HG03135 (cell line): ENCODE measurements around the gene SEC14L5.

Experiments used
- ATAC-seq: cut with Tn5 transposase; IDR thresholded peaks from one replicate; pipeline ENCODE4 v1.9.1; 2021; ENCODE audit warnings: mild to moderate bottlenecking, moderate library complexity; ENCODE audit not compliant: unreplicated experiment

SEC14L5 gene

DNA sequence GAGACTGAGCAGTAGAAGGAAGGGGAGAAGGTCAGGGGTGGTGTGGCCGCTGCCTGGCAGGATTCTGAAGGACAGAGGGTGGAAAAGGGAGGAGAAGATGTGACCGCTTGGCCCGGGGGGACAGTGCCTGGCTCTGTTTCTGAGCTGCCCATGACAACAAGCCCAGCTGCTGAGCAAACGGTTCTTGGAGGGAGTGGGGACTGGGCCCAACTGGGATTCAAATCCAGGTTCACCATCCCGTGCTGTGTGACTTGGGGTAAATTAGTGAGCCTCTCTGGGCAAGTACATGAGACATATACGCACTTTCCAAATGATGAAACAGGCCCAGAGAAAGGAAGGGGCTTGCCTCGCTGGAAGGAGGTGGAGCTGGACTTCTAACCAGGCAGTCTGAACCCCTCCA, 23.3 kb downstream of the SEC14L5 start:
- no peak for ATAC-seq

DNA sequence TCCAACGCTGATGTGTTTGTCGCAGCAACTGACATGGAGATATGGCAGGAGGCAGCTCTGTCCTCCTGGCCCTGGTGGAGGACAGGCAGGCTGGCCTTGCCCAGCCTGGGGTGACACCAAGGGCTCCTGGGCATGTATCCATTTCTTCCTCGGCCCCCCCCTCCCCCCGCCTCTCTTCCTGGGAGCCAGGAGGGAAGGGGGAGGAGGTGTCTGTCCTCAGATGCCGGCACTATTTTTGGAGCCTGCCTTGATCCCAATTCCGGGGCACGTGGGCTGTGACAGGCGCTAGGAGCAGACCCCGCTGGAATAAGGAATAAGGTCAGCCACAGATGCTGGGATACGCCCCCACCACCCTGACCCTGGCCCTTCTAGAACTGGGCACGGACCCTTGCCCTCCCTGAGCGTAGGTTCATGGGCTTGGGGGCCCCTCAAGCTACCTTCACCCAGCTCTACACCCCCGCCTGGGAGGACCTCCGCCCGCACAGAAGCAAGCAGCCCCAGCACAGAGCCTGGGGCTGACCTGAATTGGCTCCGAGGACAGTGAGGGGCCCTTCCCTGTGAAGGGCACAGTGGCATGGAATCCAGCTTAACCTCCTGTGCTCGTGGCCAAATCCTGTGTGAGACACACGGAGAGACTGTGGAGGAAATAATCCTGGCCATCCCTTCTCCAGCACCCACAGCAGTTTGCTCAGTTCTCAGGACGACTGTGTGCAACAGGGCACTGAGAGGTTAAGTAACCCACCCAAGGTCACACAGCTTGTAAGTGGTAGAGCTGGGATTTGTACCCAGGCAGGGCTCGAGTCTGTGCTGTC, 24.1 kb downstream of the SEC14L5 start:
- ATAC-seq: no peak

- no peak for ATAC-seq
These were observed 26.3 kb downstream of the SEC14L5 start for GRCh38 chr16:4984174-4984990.

GRCh38 chr16:4987250-4987579, 29.1 kb downstream of the SEC14L5 start:
- ATAC-seq: no peak

DNA sequence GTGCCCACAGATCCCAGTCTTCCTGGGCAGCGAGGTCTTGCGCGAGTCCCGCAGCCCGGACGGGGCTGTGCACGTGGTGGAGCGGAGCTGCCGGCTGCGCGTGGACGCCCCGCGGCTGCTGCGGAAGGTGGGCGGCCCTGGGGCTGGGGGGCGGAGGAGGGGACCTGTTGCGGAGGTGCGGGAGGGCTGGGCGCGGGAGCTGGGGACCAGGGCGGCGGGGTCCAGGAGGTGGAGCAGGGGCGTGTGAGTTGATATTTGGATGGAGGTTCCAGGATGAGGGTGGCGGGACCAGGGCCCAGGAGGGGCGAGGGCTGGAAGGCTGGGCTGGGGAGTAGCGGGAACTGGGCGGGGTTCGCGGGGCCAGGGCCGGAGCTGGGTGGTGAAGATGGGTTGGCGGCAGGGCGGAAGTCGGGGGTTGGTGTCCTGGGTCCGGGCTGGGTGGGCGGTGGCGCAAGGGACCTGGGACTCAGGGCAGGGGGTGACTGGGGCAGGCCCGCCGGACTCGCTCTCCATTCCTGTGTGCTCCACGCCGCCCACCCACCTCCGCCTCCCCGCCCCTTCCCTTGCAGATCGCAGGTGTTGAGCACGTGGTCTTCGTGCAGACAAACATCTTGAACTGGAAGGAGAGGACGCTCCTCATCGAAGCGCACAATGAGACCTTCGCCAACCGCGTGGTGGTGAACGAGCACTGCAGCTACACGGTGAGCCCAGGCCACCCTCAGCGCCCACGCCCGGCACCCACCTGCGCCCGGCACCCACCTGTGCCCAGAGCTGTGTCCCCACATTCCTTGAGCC, 29.6 kb downstream of the SEC14L5 start:
- ATAC-seq: no peak

DNA sequence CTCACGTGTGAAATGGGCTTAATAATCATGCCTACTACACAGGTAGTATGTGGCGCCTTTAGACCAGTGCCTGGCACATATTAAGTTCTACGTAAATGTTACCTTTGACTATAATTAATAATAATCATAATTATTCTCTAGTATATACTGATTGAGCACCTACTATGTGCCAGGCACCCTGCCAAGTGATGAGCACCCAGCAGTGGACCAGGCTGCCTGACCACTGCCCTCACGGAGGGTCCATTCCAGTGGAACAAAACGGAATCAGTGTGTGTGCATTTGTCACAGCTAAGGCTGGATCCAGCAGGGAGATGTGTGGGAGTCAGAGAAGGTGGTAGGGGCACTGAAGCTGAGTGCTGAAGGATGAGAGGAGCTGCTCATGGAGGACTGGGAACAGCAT, 30.5 kb downstream of the SEC14L5 start:
- no peak for ATAC-seq

DNA sequence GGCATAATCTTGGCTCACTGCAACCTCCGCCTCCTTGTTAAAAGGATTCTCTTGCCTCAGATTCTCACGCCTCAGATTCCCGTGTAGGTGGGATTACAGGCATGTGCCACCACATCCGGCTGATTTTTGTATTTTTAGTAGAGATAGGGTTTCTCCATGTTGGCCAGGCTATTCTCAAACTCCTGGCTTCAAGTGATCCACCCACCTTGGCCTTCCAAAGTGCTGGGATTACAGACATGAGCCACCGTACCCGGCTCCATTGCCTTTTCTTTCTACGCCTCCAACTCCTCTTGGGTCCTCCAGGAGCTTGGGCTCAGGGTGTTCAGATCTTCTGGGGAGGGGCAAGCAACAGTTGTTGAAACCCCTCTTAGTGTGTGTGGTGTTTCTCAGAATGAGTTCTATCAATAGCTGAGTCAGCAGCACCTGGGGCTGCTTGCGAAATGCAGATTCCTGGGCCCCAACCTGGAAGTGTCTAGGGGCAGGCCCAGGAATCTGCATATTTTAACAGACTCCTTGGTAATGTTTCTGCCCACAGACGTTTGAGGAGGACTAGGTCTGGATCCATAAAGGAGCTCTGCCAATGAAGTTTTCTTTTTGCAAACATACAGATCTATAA, 31.4 kb downstream of the SEC14L5 start:
- no peak for ATAC-seq

GRCh38 chr16:4990415-4990814, 32.3 kb downstream of the SEC14L5 start:
- ATAC-seq: no peak

DNA sequence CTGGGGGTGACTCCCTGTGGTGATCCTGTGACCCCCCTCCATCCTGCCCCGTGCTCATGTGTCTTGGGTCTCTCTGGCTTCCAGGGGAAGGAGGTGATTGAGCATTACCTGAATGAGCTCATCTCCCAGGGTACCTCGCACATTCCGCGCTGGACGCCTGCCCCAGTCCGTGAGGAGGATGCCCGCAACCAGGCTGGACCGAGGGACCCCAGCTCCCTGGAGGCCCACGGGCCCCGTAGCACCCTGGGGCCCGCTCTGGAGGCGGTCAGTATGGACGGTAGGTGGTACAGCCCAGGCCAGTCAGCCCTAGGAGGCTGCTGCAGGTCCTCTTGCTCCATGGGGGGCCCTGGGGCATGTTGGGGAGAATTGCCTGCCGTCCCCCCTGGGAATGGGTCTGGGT, 33.6 kb downstream of the SEC14L5 start:
- no peak for ATAC-seq

- no peak for ATAC-seq
These were observed 36.7 kb downstream of the SEC14L5 start for GRCh38 chr16:4994719-4995434.

DNA sequence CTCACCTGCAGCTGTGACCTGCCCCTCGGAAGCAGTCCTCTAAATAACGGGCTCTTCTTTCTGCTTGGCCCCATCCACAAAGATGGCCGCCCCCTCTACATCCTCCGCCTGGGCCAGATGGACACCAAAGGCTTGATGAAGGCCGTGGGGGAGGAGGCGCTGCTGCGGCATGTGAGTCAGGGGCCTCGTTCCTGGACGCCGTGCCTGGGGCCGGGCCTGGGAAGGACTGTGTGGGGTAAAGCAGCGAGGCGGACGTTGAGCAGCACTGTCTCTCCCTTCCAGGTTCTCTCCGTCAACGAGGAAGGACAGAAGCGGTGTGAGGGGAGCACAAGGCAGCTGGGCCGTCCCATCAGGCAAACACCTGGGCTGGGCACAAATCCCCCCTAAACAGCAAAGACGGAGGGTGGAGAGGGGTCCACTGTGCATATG, 42.5 kb downstream of the SEC14L5 start:
- ATAC-seq: no peak

DNA sequence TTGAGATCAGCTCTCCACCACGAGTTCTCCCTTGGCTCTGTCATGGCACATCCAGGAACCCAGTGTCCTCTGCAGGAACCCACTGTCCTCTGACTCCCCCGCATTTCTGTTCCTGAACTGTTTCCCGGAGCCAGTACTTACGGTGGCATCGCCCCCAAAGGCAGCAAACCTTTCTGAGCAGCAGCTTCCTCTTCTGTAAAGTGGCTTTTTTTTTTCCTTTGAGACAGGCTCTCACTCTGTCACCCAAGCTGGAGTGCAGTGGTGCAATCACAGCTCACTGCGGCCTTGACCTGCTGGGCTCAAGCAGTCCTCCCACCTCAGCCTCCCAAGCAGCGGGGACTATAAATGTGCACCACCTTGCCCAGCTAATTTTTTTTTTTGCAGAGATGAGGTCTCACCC, 43.4 kb downstream of the SEC14L5 start:
- ATAC-seq: no peak

- ATAC-seq: no peak
These were observed 43.9 kb downstream of the SEC14L5 start for GRCh38 chr16:5001986-5002385.

DNA sequence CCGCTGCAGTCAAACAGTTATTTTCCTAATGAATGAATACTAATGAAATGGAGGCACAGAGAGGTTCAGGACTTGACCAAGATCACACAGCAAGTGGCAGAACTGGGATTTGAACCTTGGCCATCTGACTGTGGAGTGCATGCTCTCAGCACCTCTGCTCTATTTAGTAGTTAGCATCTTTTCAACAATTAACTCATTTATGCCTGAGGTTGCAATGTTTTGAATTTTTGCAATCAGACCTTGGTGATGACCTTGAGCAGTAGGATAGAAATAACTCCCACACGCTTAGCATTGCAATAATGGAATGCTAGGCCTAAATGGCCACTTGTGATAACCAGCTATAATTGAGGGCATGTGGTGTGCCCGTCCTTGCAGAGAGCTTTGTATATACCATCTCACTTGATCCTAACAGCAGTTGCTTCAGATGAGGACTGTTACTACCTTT, 44.6 kb downstream of the SEC14L5 start:
- no peak for ATAC-seq

- no peak for ATAC-seq
These were observed 45.1 kb downstream of the SEC14L5 start for GRCh38 chr16:5003211-5003610.

- no peak for ATAC-seq
These were observed 45.7 kb downstream of the SEC14L5 start for GRCh38 chr16:5003828-5004227.

DNA sequence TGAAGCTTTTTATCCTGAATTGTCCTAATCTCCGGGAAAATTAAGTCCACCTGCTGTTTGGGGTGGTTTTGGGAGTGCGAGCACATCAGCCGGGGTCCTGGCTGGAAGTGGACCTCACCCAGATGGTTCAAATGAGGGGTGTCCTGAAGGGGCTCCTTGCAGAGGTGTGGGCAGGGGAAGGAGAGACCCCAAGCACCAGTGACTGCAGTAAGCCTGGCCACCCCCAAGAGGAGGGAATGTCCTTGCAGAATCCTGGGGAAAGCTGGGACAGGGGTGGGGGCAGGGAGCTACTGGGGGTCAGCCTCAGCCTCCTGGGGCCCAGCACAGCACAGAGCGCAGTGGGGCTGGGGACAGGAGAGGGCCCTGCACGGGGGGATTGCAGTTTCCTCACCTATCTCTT, 46.2 kb downstream of the SEC14L5 start:
- ATAC-seq: no peak

DNA sequence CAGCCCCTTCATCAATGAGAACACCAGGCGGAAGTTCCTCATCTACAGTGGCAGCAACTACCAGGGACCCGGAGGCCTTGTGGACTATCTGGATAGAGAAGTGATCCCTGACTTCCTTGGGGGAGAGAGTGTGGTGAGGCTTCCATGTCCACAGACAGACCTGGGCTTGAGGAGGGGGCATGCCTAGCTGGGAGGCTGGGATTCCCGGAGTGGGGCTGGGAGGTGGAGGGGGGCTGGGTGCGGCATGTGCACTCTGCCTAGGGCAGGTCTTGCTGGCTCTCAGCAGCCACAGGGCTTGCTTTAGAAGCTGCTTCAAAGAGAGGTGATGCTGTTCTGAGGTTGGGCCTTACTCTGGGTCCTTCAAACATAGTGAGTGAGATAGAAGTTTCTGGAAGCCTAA, 47.8 kb downstream of the SEC14L5 start:
- ATAC-seq: no peak

DNA sequence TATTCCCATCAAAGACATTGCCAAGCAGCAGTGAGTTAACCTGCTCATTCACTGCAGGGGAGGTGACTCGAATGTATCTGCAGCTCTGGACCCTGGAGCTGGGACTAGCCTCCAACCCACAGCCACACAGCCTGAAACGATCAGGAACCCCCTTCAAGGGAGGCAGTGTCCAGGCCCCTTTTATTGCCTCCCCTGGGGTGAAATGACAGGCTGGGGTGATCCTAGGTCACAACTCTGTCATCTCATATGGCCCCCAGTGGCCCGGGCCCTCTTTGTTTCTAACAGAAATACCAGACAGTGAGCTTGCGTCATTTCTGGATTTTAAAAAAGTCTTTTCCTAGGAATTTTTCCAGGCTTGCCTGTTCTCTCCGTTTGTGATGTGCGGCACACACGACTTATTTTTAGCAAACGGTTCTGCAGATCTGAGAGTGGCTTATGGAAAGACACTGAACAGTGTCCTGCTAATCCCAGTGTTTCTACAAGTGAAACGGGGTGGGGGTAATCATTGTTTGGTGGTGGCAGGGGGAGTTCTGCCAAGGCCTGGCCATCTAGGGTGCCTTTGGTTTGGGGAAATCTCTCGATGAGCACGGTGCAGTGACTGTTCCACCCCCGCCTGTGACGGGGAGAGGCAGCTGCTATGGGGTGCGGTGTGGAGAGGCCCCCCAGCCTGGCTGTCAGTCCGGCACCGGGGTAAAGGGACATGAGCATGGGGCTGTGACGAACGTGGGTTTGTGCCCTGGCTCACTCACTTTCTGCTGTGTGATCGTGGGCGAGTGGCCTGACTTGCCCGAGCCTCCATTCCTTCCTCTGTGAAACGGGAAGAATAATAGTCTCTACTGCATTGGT, 48.4 kb downstream of the SEC14L5 start:
- no peak for ATAC-seq
